GM23338 (cell line): ENCODE results near the gene CNPY2. TPM values are rescaled to one million over a fixed set of nuclear protein-coding genes. Genes with fewer than 3 reads are reported as not detected.
A peak's percentile ranks its signal among the peaks of the same experiment; 100 is the strongest.

Experiments used
- ATAC-seq: fragments of 200-7000 bp; cut with Tn5 transposase; 3 replicates; pipeline ENCODE4 v1.9.1; 2020
- DNase-seq: peaks from one replicate; pipeline ENCODE4 v3.0.0-alpha.2; 2015; ENCODE audit warnings: low spot score
- H2AFZ ChIP-seq: fragments of 200-600 bp; sonication (generic); 2 replicates; pipeline ENCODE4 v1.8.0; 2016; ENCODE audit warnings: antibody characterized with exemption, mild to moderate bottlenecking, moderate library complexity
- H3F3A ChIP-seq: fragments of 200-600 bp; sonication (generic); replicated peaks from 2 replicates; pipeline ENCODE4 v1.8.0; 2017; ENCODE audit warnings: antibody characterized with exemption, mixed run types, low read depth
- H3K27ac ChIP-seq: fragments of 200-600 bp; sonication (generic); 2 replicates; pipeline ENCODE4 v1.6.1; 2016; ENCODE audit warnings: low read depth
- H3K27me3 ChIP-seq: fragments of 200-600 bp; sonication (generic); 2 replicates; pipeline ENCODE4 v1.8.0; 2016; ENCODE audit warnings: mild to moderate bottlenecking, mixed run types, moderate library complexity; ENCODE audit not compliant: insufficient read depth
- H3K36me3 ChIP-seq: fragments of 200-600 bp; sonication (generic); 2 replicates; pipeline ENCODE4 v1.8.0; 2016; ENCODE audit warnings: mild to moderate bottlenecking; ENCODE audit not compliant: insufficient read depth
- H3K4me1 ChIP-seq: fragments of 200-600 bp; sonication (generic); 2 replicates; pipeline ENCODE4 v1.8.0; 2016; ENCODE audit warnings: mild to moderate bottlenecking, moderate library complexity; ENCODE audit not compliant: insufficient read depth
- H3K4me2 ChIP-seq: fragments of 200-600 bp; sonication (generic); 2 replicates; pipeline ENCODE4 v1.7.1; 2017; ENCODE audit warnings: mixed run types
- H3K4me3 ChIP-seq: fragments of 200-600 bp; sonication (generic); 2 replicates; pipeline ENCODE4 v1.6.1; 2016; ENCODE audit warnings: mixed run types
- H3K79me2 ChIP-seq: fragments of 200-600 bp; sonication (generic); replicated peaks from 2 replicates; pipeline ENCODE4 v1.8.0; 2017; ENCODE audit warnings: mild to moderate bottlenecking; ENCODE audit not compliant: insufficient read depth
- H3K9me2 ChIP-seq: fragments of 200-600 bp; sonication (generic); 2 replicates; pipeline ENCODE4 v1.8.0; 2017; ENCODE audit not compliant: insufficient read depth
- H4K20me1 ChIP-seq: fragments of 200-600 bp; sonication (generic); replicated peaks from 2 replicates; pipeline ENCODE4 v1.8.0; 2017; ENCODE audit warnings: mild to moderate bottlenecking; ENCODE audit not compliant: insufficient read depth
- H3K27ac Mint-ChIP-seq: 2 replicates; pipeline ENCODE4 v1.8.0; 2020; ENCODE audit warnings: inconsistent platforms, mild to moderate bottlenecking, moderate library complexity, mixed read lengths
- H3K27me3 Mint-ChIP-seq: 3 replicates; pipeline ENCODE4 v1.8.0; 2022; ENCODE audit warnings: low read depth, mild to moderate bottlenecking, moderate library complexity, mixed read lengths, inconsistent platforms; ENCODE audit not compliant: insufficient read depth, poor library complexity
- H3K36me3 Mint-ChIP-seq: 3 replicates; pipeline ENCODE4 v1.8.0; 2021; ENCODE audit warnings: low read depth, mild to moderate bottlenecking, inconsistent platforms, moderate library complexity, mixed read lengths
- H3K4me1 Mint-ChIP-seq: 3 replicates; pipeline ENCODE4 v1.8.0; 2020; ENCODE audit warnings: mild to moderate bottlenecking, inconsistent platforms, mixed read lengths
- H3K4me3 Mint-ChIP-seq: 3 replicates; pipeline ENCODE4 v1.8.0; 2021; ENCODE audit warnings: moderate library complexity, mild to moderate bottlenecking, inconsistent platforms, mixed read lengths
- H3K9me3 Mint-ChIP-seq: 3 replicates; pipeline ENCODE4 v1.8.0; 2020; ENCODE audit warnings: moderate library complexity, mild to moderate bottlenecking, inconsistent platforms, mixed read lengths
- polyA plus RNA-seq: library from polyadenylated mRNA; unstranded; fragments of >200 nt; fragmentation: Nextera tagmentation; extraction: Ambion mirVana; gene quantifications from 2 replicates; pipeline ENCODE4 v1.2.1, GENCODE V29; 2016
- total RNA-seq: library from RNA; depleted of rRNA; stranded (reverse); fragments of >200 nt; shearing (Covaris generic); gene quantifications from 2 replicates; pipeline ENCODE4 v1.2.3, GENCODE V29; 2014
- TF ChIP-seq, protein P1 (sequence below): fragments of 250-450 bp; sonication (Bioruptor Pico); IDR thresholded peaks from 2 replicates; pipeline ENCODE4 v1.5.0; 2020; ENCODE audit warnings: mild to moderate bottlenecking, moderate library complexity
- TF ChIP-seq, protein P2 (sequence below): IDR thresholded peaks from 2 replicates; pipeline ENCODE4 v1.6.1; 2016; ENCODE audit warnings: antibody characterized with exemption
- TF ChIP-seq, protein P3 (sequence below), 2 experiments: fragments of 200-600 bp in 1 of 2; sonication (generic) in 1 of 2; conservative IDR thresholded peaks; 2 replicates each; pipeline versions ENCODE4 v1.5.1 to v1.6.1; 2016 to 2017; ENCODE audit warnings: antibody characterized with exemption in 2 of 2, low read depth in 2 of 2, mild to moderate bottlenecking in 2 of 2, moderate library complexity in 1 of 2

CNPY2 gene
- total and polyA plus RNA-seq, 2 experiments from 2014 or later: 119 to 316 TPM

DNA sequence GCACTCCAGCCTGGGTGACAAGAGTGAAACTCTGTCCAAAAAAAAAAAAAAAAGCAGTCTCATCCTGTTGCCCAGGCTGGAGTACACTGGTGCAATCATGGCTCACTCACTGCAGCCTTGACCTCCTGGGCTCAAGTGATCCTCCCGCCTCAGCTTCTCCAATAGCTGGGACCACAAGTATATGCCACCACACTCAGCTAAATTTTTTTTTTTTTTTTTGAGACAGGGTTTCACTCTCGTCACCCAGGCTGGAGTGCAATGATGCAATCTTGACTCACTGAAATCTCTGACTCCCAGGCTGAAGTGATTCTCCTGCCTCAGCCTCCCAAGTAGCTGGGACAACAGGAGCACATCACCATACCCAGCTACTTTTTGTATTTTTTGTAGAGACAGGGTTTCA lies 5.2 kb upstream of the CNPY2 start (continued):
- TF ChIP-seq, protein P1, sequence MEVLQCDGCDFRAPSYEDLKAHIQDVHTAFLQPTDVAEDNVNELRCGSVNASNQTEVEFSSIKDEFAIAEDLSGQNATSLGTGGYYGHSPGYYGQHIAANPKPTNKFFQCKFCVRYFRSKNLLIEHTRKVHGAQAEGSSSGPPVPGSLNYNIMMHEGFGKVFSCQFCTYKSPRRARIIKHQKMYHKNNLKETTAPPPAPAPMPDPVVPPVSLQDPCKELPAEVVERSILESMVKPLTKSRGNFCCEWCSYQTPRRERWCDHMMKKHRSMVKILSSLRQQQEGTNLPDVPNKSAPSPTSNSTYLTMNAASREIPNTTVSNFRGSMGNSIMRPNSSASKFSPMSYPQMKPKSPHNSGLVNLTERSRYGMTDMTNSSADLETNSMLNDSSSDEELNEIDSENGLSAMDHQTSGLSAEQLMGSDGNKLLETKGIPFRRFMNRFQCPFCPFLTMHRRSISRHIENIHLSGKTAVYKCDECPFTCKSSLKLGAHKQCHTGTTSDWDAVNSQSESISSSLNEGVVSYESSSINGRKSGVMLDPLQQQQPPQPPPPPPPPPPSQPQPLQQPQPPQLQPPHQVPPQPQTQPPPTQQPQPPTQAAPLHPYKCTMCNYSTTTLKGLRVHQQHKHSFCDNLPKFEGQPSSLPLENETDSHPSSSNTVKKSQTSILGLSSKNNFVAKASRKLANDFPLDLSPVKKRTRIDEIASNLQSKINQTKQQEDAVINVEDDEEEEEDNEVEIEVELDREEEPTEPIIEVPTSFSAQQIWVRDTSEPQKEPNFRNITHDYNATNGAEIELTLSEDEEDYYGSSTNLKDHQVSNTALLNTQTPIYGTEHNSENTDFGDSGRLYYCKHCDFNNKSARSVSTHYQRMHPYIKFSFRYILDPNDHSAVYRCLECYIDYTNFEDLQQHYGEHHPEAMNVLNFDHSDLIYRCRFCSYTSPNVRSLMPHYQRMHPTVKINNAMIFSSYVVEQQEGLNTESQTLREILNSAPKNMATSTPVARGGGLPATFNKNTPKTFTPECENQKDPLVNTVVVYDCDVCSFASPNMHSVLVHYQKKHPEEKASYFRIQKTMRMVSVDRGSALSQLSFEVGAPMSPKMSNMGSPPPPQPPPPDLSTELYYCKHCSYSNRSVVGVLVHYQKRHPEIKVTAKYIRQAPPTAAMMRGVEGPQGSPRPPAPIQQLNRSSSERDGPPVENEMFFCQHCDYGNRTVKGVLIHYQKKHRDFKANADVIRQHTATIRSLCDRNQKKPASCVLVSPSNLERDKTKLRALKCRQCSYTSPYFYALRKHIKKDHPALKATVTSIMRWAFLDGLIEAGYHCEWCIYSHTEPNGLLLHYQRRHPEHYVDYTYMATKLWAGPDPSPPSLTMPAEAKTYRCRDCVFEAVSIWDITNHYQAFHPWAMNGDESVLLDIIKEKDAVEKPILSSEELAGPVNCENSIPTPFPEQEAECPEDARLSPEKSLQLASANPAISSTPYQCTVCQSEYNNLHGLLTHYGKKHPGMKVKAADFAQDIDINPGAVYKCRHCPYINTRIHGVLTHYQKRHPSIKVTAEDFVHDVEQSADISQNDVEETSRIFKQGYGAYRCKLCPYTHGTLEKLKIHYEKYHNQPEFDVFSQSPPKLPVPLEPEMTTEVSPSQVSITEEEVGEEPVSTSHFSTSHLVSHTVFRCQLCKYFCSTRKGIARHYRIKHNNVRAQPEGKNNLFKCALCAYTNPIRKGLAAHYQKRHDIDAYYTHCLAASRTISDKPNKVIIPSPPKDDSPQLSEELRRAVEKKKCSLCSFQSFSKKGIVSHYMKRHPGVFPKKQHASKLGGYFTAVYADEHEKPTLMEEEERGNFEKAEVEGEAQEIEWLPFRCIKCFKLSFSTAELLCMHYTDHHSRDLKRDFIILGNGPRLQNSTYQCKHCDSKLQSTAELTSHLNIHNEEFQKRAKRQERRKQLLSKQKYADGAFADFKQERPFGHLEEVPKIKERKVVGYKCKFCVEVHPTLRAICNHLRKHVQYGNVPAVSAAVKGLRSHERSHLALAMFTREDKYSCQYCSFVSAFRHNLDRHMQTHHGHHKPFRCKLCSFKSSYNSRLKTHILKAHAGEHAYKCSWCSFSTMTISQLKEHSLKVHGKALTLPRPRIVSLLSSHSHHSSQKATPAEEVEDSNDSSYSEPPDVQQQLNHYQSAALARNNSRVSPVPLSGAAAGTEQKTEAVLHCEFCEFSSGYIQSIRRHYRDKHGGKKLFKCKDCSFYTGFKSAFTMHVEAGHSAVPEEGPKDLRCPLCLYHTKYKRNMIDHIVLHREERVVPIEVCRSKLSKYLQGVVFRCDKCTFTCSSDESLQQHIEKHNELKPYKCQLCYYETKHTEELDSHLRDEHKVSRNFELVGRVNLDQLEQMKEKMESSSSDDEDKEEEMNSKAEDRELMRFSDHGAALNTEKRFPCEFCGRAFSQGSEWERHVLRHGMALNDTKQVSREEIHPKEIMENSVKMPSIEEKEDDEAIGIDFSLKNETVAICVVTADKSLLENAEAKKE (CRISPR knock-in tag): no peak
- TF ChIP-seq, protein P2, sequence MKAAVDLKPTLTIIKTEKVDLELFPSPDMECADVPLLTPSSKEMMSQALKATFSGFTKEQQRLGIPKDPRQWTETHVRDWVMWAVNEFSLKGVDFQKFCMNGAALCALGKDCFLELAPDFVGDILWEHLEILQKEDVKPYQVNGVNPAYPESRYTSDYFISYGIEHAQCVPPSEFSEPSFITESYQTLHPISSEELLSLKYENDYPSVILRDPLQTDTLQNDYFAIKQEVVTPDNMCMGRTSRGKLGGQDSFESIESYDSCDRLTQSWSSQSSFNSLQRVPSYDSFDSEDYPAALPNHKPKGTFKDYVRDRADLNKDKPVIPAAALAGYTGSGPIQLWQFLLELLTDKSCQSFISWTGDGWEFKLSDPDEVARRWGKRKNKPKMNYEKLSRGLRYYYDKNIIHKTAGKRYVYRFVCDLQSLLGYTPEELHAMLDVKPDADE: no peak

DNA sequence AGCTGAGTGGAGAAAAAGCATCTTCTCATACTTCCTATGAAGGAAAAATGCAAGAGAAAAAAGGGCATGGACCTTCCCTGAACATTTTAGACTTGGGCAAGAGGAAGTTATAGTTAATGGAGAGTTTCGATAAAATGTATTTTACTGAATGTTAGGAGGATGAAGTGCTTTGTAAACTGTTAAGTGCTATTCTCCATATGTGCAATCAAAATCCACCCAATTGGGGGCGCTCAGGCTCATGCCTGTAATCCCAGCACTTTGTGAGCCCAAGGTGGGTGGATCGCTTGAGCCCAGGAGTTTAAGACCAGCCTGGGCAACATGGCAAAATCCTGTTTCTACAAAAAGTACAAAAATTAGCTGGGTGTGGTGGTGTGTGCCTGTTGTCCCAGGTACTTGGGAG lies 1.9 kb upstream of the CNPY2 start:
- peaks cover 30% of the 10 kb centered on the region for H3K36me3 Mint-ChIP-seq
- Histone ChIP-seq H2AFZ (no peak overlapping the region), H3K4me1 (peaks cover 12% of the 10 kb centered on the region), H3K4me3 (no peak overlapping the region), H3K79me2 (peaks cover 20% of the 10 kb centered on the region), H3K4me2 (no peak overlapping the region), H3F3A (peaks cover 18% of the 10 kb centered on the region; the same call in 1 of the 2 replicates), H3K9me2 (no peaks in the 10 kb centered on the region), H3K27me3 (no peaks in the 10 kb centered on the region), H3K27ac (no peak overlapping the region), H3K36me3 (peaks cover 20% of the 10 kb centered on the region), H4K20me1 (peaks cover 3% of the 10 kb centered on the region; the same call in 1 of the 2 replicates)
- no peak for ATAC-seq
- TF ChIP-seq, protein P3, sequence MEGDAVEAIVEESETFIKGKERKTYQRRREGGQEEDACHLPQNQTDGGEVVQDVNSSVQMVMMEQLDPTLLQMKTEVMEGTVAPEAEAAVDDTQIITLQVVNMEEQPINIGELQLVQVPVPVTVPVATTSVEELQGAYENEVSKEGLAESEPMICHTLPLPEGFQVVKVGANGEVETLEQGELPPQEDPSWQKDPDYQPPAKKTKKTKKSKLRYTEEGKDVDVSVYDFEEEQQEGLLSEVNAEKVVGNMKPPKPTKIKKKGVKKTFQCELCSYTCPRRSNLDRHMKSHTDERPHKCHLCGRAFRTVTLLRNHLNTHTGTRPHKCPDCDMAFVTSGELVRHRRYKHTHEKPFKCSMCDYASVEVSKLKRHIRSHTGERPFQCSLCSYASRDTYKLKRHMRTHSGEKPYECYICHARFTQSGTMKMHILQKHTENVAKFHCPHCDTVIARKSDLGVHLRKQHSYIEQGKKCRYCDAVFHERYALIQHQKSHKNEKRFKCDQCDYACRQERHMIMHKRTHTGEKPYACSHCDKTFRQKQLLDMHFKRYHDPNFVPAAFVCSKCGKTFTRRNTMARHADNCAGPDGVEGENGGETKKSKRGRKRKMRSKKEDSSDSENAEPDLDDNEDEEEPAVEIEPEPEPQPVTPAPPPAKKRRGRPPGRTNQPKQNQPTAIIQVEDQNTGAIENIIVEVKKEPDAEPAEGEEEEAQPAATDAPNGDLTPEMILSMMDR (conservative IDR thresholded peaks at IDR 0.05; ENCODE audit: low read depth in 2 of 2): peak; percentile 54 to 65
- TF ChIP-seq, protein P1 (CRISPR knock-in tag): no peak
- no peak overlapping the region; the same call in 2 of the 3 replicates for H3K4me3 Mint-ChIP-seq
- H3K9me3 Mint-ChIP-seq: no peaks in the 10 kb centered on the region; the same call in 2 of the 3 replicates
- H3K27me3 Mint-ChIP-seq: peaks cover 8% of the 10 kb centered on the region
- H3K4me1 Mint-ChIP-seq: peaks cover 4% of the 10 kb centered on the region
- peak; percentile 62 for DNase-seq
- no peak overlapping the region; the same call in 1 of the 2 replicates for H3K27ac Mint-ChIP-seq
